Upper lobe of left lung (tissue), 4 donors: ENCODE measurements around the gene POLR1H.

ENCODE experiments used
- EP300 ChIP-seq, 4 donors: sonication (generic); formaldehyde crosslinking; IDR thresholded peaks; one replicate each; pipeline ENCODE4 v1.5.1; 2017; ENCODE audit warnings: antibody characterized with exemption in 4 of 4, control low read depth in 2 of 4
- POLR2A ChIP-seq, 4 donors: fragments of 450-650 bp; IDR thresholded peaks; one replicate each; pipeline ENCODE4 v1.5.1; 2016 to 2017; ENCODE audit warnings: antibody characterized with exemption in 4 of 4, mild to moderate bottlenecking in 2 of 4
- POLR2AphosphoS5 ChIP-seq, 2 donors: sonication (generic); formaldehyde crosslinking; IDR thresholded peaks; one replicate each; pipeline ENCODE4 v1.5.1; 2017; ENCODE audit warnings: antibody characterized with exemption in 2 of 2
- TF ChIP-seq, protein P1 (sequence below), 6 experiments: fragments of 450-650 bp in 4 of 6; fragments of 200-600 bp in 2 of 6; sonication (generic) in 2 of 6; IDR thresholded peaks; one replicate each; pipeline ENCODE4 v1.5.1; 2016 to 2019; ENCODE audit warnings: antibody characterized with exemption in 6 of 6

- no peak for TF ChIP-seq POLR2A (IDR thresholded peaks at IDR 0.05)
- TF ChIP-seq, protein P1, sequence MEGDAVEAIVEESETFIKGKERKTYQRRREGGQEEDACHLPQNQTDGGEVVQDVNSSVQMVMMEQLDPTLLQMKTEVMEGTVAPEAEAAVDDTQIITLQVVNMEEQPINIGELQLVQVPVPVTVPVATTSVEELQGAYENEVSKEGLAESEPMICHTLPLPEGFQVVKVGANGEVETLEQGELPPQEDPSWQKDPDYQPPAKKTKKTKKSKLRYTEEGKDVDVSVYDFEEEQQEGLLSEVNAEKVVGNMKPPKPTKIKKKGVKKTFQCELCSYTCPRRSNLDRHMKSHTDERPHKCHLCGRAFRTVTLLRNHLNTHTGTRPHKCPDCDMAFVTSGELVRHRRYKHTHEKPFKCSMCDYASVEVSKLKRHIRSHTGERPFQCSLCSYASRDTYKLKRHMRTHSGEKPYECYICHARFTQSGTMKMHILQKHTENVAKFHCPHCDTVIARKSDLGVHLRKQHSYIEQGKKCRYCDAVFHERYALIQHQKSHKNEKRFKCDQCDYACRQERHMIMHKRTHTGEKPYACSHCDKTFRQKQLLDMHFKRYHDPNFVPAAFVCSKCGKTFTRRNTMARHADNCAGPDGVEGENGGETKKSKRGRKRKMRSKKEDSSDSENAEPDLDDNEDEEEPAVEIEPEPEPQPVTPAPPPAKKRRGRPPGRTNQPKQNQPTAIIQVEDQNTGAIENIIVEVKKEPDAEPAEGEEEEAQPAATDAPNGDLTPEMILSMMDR (IDR thresholded peaks at IDR 0.05) = no peak
- no peak for TF ChIP-seq EP300 (IDR thresholded peaks at IDR 0.05)
- no peak for TF ChIP-seq POLR2AphosphoS5 (IDR thresholded peaks at IDR 0.05)
These were observed 18.2 kb upstream of the POLR1H start for GRCh38 chr6:30042914-30043313.
